PC-3 (cell line): ENCODE measurements around the gene MRPL50. TPM values are rescaled to one million over a fixed set of nuclear protein-coding genes. Genes with fewer than 3 reads are reported as not detected.

Experiments
- ATAC-seq: fragments of 200-7000 bp; cut with Tn5 transposase; 2 replicates; pipeline ENCODE4 v1.9.1; 2020; ENCODE audit warnings: mild to moderate bottlenecking, moderate library complexity
- BruUV-seq: library from RNA; stranded (reverse); fragments of 400-500 nt; replicated peaks from 2 replicates; lab custom pipeline; 2021; lab: Mats Ljungman, UMichigan
- CTCF ChIA-PET: fragments of 300-600 bp; sonication (Branson Sonifier 250); formaldehyde crosslinking; loops from one replicate; lab custom pipeline; 2022; ENCODE audit warnings: antibody characterized with exemption; lab: Charles Lee
- POLR2A ChIA-PET: fragments of 300-600 bp; sonication (Branson Sonifier 250); formaldehyde crosslinking; loops from one replicate; lab custom pipeline; 2022; ENCODE audit warnings: antibody characterized with exemption; ENCODE audit not compliant: unreplicated experiment; lab: Charles Lee
- DNase-seq: peaks from one replicate; pipeline ENCODE4 v3.0.0-alpha.2; 2015
- H2AFZ ChIP-seq: fragments of 300-600 bp; sonication (generic); 2 replicates; pipeline ENCODE4 v1.6.0; 2016; ENCODE audit warnings: antibody characterized with exemption, low read length
- H3F3A ChIP-seq: fragments of 300-600 bp; sonication (generic); one replicate; pipeline ENCODE4 v1.6.0; 2017; ENCODE audit warnings: antibody characterized with exemption, low read length, control low read depth, mild to moderate bottlenecking; ENCODE audit not compliant: unreplicated experiment
- H3K27ac ChIP-seq: fragments of 300-600 bp; sonication (generic); 2 replicates; pipeline ENCODE4 v1.5.1; 2016; ENCODE audit warnings: mild to moderate bottlenecking, low read length
- H3K27me3 ChIP-seq: fragments of 300-600 bp; sonication (generic); 2 replicates; pipeline ENCODE4 v1.6.1; 2016; ENCODE audit warnings: low read length, mixed read lengths
- H3K36me3 ChIP-seq: fragments of 300-600 bp; sonication (generic); 2 replicates; pipeline ENCODE4 v1.6.1; 2016; ENCODE audit warnings: low read depth, mixed run types, low read length, mixed read lengths
- H3K4me1 ChIP-seq: fragments of 300-600 bp; sonication (generic); 2 replicates; pipeline ENCODE4 v1.5.1; 2016; ENCODE audit warnings: low read length; ENCODE audit not compliant: insufficient read depth
- H3K4me2 ChIP-seq: fragments of 300-600 bp; sonication (generic); 2 replicates; pipeline ENCODE4 v1.6.0; 2016; ENCODE audit warnings: low read length
- H3K4me3 ChIP-seq: fragments of 300-600 bp; sonication (generic); 2 replicates; pipeline ENCODE4 v1.5.1; 2016; ENCODE audit warnings: mild to moderate bottlenecking, low read length, mixed read lengths
- H3K79me2 ChIP-seq: fragments of 300-600 bp; sonication (generic); 2 replicates; pipeline ENCODE4 v1.6.1; 2017; ENCODE audit warnings: low read length, mixed read lengths
- H3K9ac ChIP-seq: fragments of 300-600 bp; sonication (generic); 2 replicates; pipeline ENCODE4 v1.6.0; 2016; ENCODE audit warnings: mild to moderate bottlenecking, low read length
- H3K9me2 ChIP-seq: fragments of 300-600 bp; sonication (generic); replicated peaks from 2 replicates; pipeline ENCODE4 v1.6.1; 2016; ENCODE audit warnings: mixed run types, low read length, mixed read lengths
- H3K9me3 ChIP-seq: fragments of 300-600 bp; sonication (generic); 2 replicates; pipeline ENCODE4 v1.6.1; 2016; ENCODE audit warnings: low read length, mixed read lengths
- H4K20me1 ChIP-seq: fragments of 300-600 bp; sonication (generic); 2 replicates; pipeline ENCODE4 v1.6.1; 2016; ENCODE audit warnings: low read length, mixed read lengths
- EZH2 ChIP-seq: fragments of 300-600 bp; sonication (generic); IDR thresholded peaks from one replicate; pipeline ENCODE4 v1.6.1; 2017; ENCODE audit warnings: antibody characterized with exemption, mild to moderate bottlenecking, low read length; ENCODE audit not compliant: unreplicated experiment
- EZH2phosphoT487 ChIP-seq: fragments of 300-600 bp; sonication (generic); IDR thresholded peaks from 2 replicates; pipeline ENCODE4 v1.6.1; 2018; ENCODE audit warnings: mild to moderate bottlenecking, antibody characterized with exemption, low read length, borderline replicate concordance
- intact Hi-C: fragments of 100-400 bp; cut with micrococcal nuclease; formaldehyde crosslinking; loops from 2 replicates; pipeline ENCODE4 v1.9.0; 2023
- total RNA-seq: library from RNA; depleted of rRNA; stranded (reverse); fragments of >200 nt; gene quantifications from 2 replicates; pipeline ENCODE4 v1.2.3, GENCODE V29; 2014
- TF ChIP-seq, protein P1 (sequence below): fragments of 300-600 bp; sonication (generic); conservative IDR thresholded peaks from 2 replicates; pipeline ENCODE4 v1.5.1; 2017; ENCODE audit warnings: antibody characterized with exemption, low read depth, mild to moderate bottlenecking, low read length

MRPL50 gene
- total RNA-seq, 1 experiment from 2014 or later, result 10.2 TPM

DNA sequence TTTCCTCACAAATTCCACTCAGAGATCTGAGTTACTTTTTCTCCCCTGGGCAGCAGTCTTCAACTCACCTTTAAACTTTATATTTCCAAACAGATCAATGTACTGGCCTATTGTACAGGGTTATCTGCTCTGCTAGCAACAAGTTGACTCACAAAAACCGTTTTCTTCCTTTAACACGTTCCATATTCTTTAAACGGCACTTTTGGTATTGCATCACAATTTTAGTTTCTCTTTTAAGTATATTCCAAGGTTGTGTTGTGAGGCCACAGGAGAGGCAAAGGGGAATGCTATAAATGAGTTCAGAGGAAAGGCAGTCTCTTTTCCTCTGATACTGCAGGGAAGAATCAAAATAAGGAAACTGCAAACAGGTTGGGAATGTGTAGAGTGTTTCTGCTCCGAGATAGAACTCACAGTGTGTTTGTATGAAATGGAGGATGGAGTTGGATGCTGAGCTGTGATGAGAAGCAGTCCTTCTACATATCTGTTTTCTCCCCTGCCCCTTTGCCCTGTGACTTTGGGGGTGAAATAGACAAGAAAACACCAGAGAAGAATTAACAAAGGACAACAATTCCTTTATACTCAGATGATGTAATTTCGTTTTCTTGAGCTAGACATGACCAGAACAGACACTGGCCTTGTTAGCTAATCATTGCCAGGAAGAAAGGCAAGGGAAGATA, 47.1 kb upstream of the MRPL50 start:
- Histone ChIP-seq H3K9me3 (no peaks in the 10 kb centered on the region), H2AFZ (0 out of 2 replicates have a peak overlapping the region, but pooled peaks have one; percentile 31), H3K27ac (no peak overlapping the region), H3K4me1 (no peaks in the 10 kb centered on the region), H3K9me2 (no peaks in the 10 kb centered on the region), H3K27me3 (peaks cover 24% of the 10 kb centered on the region), H3K36me3 (no peaks in the 10 kb centered on the region), H3K9ac (no peak overlapping the region), H3F3A (no peaks in the 10 kb centered on the region), H3K79me2 (no peaks in the 10 kb centered on the region), H3K4me3 (peak overlapping the region; percentile 42; the same call in 1 of the 2 replicates), H3K4me2 (peak overlapping the region; percentile 15; the same call in 1 of the 2 replicates), H4K20me1 (no peaks in the 10 kb centered on the region)
- ChIA-PET POLR2A (no interaction called here), CTCF (no interaction called here)
- no peak for TF ChIP-seq EZH2
- TF ChIP-seq, protein P1, sequence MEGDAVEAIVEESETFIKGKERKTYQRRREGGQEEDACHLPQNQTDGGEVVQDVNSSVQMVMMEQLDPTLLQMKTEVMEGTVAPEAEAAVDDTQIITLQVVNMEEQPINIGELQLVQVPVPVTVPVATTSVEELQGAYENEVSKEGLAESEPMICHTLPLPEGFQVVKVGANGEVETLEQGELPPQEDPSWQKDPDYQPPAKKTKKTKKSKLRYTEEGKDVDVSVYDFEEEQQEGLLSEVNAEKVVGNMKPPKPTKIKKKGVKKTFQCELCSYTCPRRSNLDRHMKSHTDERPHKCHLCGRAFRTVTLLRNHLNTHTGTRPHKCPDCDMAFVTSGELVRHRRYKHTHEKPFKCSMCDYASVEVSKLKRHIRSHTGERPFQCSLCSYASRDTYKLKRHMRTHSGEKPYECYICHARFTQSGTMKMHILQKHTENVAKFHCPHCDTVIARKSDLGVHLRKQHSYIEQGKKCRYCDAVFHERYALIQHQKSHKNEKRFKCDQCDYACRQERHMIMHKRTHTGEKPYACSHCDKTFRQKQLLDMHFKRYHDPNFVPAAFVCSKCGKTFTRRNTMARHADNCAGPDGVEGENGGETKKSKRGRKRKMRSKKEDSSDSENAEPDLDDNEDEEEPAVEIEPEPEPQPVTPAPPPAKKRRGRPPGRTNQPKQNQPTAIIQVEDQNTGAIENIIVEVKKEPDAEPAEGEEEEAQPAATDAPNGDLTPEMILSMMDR, result no peak
- no peak for TF ChIP-seq EZH2phosphoT487
- DNase-seq (no peak), ATAC-seq (no peak)
- intact Hi-C loops, result no loop called here
- BruUV-seq, result no TSS peak

DNA sequence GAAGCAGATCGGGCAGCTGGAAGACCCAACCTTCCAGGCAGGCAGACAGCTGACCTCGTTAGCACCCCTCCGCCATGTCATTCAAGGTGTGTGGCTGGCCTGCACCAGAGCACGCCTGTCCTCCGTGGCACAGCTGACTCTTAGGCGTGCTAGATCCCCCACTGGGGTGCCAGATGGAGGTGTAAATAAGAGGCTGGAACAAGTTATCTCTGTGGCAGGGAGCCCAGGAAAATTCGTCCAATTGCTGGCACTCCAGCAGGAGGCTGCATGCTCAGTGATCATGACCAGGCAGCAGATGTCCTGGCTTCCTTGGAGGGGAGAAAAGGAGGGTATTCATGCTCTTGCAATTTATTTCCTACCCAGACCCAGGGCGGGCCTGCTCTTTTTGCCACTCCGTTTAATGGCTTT, 45.0 kb upstream of the MRPL50 start:
- no peaks in the 10 kb centered on the region for H3K9me3 ChIP-seq
- H4K20me1 ChIP-seq, result no peaks in the 10 kb centered on the region
- H3F3A ChIP-seq, result no peaks in the 10 kb centered on the region
- H3K27ac ChIP-seq, result no peak overlapping the region
- no peak overlapping the region for H3K4me3 ChIP-seq
- H3K36me3 ChIP-seq, result no peaks in the 10 kb centered on the region
- DNase-seq, result no peak
- H3K4me2 ChIP-seq, result no peak overlapping the region
- ChIA-PET POLR2A (no interaction called here), CTCF (no interaction called here)
- no peak overlapping the region for H3K9ac ChIP-seq
- H3K9me2 ChIP-seq, result no peaks in the 10 kb centered on the region
- no peak for ATAC-seq
- intact Hi-C loops, result no loop called here
- TF ChIP-seq EZH2 (no peak), EZH2phosphoT487 (no peak)
- TF ChIP-seq, protein P1, result no peak
- H3K4me1 ChIP-seq, result no peaks in the 10 kb centered on the region
- no TSS peak for BruUV-seq
- peaks cover 27% of the 10 kb centered on the region for H3K27me3 ChIP-seq
- H2AFZ ChIP-seq, result no peak overlapping the region
- H3K79me2 ChIP-seq, result no peaks in the 10 kb centered on the region

DNA sequence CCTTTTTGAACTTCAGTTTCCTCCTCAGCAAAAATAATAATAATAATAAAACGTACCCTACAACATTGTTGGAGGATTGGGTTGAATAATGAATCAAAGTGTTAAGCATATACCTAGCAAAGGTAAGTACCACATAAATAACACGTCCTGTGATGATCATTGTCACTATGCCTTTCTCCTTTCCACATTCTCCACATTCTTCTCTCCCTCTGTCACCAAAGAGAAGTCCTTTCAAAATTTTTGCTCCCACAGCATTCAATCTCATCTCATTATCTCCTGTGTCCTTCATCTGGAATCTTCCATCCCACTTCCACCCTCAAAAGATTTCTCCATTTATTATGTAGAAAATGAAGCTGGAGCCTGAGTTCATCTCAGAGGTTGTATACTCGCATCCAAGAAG, 44.3 kb upstream of the MRPL50 start:
- Histone ChIP-seq H3K36me3 (no peaks in the 10 kb centered on the region), H3K79me2 (no peaks in the 10 kb centered on the region), H2AFZ (no peak overlapping the region), H3K4me3 (no peak overlapping the region), H3K9ac (no peak overlapping the region), H3K27ac (no peak overlapping the region), H3K9me3 (no peaks in the 10 kb centered on the region), H3F3A (no peaks in the 10 kb centered on the region), H3K27me3 (peaks cover 27% of the 10 kb centered on the region), H3K4me2 (no peak overlapping the region), H3K4me1 (no peaks in the 10 kb centered on the region), H4K20me1 (no peaks in the 10 kb centered on the region), H3K9me2 (no peaks in the 10 kb centered on the region)
- no peak for ATAC-seq
- TF ChIP-seq EZH2phosphoT487, result no peak
- TF ChIP-seq, protein P1, result no peak
- TF ChIP-seq EZH2, result no peak
- CTCF ChIA-PET, result no interaction called here
- intact Hi-C loops, result no loop called here
- no TSS peak for BruUV-seq
- POLR2A ChIA-PET, result no interaction called here
- no peak for DNase-seq
